NCI-H146 (cell line): Measurements from ENCODE around the gene GFER.

Experiments
- DNase-seq: peaks from one replicate; lab custom pipeline; 2025; lab: John Stamatoyannopoulos, UW

GFER gene

DNA sequence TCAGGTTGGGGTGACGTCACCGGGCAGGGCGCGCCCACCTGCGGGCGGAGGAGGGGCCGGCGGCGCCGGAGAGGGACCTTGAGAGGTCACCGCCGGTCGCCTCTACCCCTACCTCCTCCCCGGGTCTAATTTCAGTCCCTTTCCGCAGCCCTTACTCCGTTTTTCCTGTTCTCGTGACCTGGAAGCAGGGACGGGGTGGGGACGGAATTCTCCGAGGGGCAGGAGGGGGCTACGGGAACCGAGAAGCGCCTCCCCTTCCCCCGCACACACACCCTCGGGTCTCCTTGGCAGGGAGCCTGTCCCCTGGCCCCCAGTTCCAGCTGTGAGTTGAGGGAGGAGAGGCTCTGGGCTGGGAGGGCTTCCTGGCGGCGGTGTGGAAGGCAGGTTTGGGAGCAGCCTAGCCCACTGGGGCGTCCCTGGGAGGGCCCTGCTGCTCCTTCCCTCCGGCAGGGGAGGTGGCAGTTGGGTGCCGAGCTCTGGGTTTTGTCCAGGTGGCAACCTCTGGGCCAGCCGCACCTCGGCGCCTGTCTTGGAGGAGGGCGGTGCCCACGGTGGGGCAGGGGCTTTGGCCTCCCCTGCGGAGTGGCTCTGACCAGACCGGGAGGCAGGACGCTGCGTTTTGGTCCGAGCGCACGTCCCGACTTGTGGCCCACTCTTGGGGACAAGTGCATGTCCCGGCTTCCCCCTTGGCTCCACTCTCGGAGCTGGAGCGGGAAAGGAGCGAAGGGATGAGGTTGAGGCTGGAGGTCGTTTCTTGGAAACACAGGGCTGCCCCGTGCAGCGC, 6.5 kb downstream of the GFER start:
- DNase-seq, result peak; percentile 77

DNA sequence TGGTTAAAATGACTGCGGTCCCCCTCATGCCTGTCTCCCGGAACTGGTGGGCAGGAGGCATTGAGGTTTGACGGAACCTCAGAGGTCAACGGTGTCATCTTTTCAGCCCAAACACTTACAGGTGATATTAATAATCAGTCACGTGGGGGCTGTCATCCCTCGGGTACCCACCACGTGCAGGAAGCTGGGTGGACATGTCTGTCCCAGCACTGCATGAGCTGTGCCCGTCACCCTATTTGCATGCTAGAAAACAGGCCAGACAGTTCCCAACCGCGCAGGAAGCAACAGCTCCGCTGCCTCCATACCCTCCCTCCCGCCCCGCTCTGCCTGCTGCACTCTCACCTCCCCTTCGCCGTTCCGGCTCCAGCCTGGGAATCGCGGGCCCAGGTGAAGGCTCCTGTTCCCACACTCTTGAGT, 7.2 kb downstream of the GFER start:
- no peak for DNase-seq

DNA sequence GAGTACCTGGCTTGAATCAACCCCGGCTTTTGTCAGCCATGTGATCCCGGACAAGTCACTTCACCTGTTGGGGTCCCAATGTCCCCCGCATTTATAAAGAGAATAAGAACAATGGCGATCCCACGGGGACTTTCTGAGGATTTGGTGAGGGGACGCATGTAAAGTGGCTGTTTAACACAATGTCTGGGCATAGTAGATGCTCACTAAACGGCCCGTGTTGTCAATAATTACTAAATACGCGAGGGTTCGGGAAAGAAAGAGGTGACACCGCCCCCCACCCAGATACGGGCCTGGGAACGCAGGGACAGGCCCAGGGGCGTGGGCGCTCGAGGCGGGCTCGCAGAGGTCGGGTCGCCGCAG, 7.6 kb downstream of the GFER start:
- DNase-seq, result no peak

DNA sequence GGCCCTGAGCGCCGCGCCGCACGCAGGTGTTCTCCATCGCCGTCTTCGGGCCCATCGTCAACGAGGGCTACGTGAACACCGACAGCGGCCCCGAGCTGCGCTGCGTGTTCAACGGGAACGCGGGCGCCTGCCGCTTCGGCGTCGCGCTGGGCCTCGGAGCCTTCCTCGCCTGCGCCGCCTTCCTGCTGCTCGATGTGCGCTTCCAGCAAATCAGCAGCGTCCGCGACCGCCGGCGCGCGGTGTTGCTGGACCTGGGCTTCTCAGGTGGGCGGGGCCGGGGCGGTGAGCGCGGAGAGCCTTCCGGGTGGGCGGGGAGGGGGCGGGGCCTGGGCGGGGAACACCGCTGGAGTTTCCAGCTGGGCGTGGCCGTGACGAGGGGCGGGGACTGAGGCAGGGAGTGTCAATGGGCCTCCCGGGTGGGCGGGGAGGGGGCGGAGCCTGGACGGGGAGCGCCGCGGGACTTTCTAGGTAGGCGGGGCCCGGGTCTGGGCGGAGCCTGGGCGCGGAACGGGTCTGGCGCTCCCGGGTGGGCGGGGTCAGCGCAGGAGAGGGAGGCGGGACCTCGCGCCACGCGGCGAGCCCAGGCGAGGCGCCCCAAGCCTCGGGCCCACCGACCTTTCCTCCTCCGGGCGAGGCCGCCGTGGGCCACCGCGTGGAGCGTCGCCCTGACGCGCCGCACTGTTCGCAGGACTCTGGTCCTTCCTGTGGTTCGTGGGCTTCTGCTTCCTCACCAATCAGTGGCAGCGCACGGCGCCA, 8.1 kb downstream of the GFER start:
- DNase-seq, result no peak

DNA sequence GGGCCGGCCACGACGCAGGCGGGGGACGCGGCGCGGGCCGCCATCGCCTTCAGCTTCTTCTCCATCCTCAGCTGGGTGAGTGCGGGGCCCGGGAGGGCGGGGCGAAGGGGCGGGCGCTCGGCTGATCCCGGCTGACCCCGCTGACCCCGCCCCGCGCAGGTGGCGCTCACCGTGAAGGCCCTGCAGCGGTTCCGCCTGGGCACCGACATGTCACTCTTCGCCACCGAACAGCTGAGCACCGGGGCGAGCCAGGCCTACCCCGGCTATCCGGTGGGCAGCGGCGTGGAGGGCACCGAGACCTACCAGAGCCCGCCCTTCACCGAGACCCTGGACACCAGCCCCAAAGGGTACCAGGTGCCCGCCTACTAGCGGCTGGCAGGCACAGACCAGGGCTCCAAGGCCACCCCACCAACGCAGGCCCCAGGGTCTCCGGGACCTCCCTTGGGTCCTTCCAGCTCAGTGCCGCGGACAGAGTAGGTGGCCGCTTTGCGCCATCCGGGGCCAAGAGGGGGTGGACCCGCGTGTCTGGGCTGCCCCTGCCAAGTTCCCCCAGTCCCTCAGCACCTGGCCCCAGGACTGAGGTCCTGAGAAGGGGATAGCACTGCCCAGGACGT, 8.8 kb downstream of the GFER start:
- DNase-seq, result no peak

DNA sequence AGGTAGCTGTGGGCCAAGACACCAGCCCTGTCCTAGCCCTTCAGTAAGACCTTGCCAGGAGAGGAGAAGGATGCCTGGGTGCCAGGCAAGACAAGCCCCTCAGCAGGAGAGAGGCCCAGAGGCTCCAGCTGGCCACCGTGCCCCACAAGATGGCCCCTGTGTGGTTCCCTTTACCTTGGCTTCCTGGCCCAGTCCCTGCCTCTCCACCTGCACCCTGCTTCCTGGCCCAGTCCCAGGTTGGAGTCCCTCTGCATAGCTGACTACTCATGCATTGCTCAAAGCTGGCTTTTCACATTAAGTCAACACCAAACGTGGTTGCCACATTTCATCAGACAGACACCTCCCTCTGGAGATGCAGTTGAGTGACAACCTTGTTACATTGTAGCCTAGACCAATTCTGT, 9.7 kb downstream of the GFER start:
- no peak for DNase-seq

DNA sequence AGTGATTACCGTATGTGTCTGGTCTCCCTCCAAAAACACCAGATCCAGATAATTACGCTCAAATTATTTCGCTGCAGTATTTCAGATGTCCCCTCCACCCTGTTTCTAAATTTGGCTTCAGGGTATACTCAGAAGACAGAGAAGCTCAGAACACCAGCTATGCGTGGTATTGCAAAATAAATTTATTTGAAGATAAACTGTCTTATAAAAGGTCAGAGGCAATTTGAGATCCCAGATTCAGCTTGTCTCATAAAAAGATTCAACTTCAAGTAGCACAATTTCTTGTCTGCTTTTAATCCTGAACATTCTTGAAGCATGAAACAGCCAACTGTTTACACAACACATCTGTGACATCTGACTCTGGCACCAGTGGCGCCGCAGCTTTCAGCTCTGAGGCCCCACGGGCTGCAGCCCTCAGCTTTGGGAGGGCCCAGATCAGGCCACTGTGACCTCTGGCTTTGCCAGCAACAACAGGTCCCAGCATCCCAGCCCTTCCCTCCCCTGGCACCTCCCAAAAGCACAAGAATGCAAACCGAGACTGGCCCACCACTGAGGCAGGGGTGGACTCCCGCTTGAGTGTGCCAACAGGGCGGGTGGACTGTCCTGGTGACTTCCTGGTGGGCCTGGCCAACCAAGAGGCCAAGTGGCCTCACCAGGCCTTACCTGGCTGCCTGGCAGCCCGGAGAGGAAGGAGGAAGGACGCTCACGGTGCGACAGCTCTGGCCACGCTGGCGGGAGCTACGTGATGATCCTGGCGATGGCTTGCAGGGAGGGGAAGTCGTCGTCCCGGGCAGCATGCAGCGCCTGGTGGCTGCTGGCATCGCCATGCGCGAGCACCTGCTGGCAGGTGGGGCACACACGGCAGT, 13.7 kb downstream of the GFER start:
- DNase-seq, result no peak

DNA sequence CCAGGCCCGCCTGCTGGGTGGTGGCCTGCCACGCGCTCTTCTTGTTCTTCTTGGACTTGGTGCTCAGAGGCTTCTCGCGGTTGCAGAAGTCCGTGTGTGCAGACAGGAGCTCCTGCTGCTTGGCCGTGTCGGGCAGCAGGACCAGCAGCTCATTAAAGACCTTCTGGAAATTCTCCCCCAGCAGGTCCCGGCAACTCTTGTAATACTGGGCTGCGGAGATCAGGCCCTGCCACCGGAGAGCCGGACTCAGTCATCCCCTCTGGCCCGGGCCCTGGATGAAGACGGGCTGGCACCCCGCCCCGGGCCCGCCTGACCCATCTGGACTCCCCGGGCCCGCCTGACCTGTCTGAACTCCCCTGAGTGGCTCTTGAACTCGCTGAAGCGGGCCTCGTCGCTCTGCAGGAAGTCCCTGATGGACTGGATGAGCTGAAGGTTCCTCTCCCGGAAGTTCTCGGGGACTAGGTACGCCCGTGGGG, 14.4 kb downstream of the GFER start:
- DNase-seq, result no peak

DNA sequence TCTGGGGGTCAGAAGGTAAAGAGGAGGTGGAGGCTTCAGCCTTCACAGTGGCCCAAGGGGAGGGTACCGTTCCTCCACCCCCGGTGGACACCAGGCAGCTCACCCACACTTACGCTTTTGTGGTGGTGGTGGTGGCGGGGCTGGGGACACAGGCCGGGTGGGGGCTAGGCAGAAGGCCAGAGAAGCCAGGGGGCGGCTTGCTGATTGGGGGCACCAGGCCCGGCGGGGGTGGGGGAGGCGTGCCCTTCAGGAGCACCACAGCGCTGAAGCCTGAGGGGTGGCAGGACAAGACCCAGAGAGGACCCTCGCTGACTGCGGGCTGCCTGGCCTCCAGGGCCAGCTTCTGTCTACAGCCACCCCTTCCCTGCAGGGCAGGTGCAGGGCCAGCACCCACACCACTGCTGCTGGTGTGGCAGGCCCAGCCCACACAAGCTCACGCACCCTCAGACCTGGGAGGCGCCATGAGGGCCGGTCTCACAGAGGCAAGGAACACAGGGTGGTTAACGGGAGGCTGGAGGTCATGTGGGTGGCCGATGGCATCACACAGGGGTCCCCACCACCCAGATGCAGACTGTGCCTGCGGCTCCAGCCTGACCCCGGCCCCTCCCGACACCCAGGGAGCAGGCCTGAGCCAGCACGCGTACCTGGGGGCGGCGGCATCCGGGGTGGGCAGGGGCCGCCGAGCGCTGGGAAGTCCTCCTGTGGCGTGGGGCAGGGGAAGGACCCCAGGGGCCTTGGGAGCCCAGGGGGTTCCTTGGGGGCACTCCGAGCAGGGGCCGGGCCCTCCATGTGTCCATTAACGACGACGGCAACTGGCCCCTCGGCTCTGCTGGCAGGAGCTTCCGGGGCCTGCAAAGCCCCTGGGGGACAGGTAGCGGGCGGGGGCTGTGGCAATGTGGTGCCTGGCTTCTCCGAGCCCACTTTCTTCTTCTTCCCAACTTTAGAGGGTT, 15.1 kb downstream of the GFER start:
- DNase-seq, result no peak

DNA sequence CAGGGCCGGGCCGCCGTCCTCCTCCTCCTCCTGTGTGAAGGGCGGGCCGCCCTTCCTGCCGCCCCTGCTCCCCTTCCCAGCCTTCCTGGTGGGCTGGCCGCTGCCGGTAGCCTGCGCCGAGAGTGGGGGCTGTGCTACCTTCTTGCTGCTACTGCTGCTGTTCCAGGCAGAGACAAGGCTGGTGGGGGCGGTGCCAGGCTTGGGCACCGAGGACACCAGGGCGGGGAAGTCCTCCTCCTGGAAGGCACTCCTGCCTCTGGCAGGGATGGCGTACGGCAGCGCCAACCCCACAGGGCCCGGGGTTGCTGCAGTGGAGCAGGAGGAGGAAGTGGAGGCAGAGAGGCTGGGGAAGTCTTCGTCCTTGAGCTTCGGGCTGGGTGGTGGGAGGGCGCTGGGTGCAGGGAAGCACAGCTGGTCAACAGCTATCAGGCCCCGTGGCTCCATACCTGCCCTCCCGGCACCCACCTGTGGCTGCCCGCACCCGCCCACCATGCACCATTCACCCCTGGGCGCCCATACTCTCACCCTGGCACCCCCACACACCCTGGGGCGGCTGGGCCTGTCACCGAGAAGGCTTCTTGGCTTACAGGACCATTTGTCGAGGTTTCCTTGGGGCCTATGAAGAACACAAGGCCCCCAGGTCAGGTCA, 16.0 kb downstream of the GFER start:
- no peak for DNase-seq

DNA sequence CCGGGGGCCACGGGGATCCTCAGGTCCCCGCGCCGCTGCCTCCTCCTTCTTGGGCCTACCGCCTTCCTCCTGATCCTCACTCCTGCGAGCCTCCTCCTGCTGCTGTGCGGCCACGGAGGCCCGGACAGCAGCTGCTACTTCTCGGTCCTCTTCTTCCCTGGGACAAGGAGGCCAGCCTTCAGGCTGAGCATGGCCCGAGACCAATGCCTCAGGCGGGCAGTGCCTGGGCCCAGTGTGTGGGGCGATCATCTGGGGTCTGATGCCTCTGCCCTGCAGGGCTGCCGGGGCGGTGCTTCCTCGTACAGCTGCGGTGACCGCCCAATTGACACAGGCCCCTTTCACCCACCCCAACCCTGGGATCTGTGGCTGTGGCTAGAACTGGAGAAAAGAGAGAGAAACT, 17.0 kb downstream of the GFER start:
- DNase-seq, result no peak

DNA sequence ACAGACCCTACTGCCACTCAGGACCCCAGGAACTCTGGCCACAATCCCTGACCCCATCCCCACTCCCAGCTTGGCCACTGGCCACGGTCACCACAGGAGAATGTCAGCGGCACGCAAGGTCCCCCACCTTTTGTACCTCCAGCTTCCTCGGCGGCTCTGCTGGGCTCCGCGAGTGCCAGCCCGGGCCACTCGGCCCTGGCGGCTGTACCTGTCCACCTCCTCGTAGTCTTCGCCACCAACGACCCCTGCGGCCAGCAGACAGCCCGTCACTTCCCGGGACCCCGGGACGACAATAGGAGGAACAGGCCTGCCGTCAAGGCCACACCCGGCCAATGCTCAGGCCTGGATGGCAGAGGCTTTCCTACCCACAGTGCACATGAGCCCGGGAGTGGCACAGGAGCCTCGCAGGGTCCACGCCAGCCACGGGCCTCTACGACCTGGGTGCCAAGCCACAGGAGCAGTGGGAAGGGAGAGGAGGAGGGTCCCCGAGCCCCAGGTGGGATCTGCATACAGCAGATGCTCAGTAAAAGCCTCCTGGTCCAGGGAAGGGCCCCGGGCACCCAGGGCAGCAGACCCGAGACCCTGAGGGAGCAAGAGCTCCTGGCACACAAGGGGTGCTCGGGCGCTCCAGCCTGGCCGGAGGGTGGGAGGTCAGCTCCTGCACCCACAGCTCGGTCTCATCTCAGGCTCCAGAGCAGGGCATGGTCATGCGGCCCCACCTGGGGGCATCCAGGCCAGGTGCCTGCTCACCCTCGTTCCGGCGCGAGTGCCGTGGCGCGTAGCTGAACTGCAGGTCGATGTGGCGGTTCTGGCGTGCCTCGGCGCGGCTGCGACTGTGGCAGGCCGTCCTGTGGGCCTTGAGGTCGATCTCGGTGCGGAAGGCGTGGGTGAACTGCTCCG, 17.7 kb downstream of the GFER start:
- DNase-seq, result no peak

DNA sequence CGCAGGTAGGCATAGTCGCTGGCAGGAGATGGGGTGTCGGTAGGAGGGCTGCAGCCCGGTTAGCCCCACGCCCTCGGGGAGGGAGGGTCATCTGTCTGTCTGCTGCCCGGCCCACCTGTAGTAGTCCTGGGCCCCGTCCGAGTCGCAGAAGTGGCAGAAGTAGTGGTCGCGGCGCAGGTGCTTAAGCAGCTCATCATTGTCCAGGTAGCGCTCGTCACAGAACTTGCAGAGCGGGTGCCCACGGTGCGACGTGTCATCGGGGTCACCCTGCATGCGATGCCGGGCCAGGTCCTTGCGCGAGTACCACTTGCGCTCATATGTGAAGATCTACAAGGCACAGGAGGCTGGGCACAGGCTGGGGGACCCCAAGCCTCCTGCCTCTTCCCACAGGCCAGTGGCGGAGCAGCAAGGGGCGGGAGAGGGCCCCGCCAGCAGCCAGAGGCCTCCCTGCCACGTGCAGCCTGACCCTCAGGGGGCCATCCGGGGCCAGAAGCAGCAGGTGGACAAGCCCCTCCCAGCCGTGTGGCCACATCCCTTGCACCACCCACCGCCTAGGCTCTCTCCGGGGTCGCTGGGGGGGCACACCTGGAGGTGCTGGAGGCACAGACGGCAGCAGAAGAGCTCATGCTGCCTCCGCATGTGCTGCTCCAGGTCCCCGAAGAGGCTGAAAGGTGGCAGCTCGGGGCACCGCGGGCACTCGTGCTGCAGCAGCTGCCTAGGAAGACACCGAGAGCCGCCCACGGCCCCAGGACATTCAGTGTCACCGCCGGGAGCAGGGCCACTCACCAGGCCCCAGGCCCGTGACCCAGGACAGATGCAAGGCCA, 18.6 kb downstream of the GFER start:
- DNase-seq, result no peak

DNA sequence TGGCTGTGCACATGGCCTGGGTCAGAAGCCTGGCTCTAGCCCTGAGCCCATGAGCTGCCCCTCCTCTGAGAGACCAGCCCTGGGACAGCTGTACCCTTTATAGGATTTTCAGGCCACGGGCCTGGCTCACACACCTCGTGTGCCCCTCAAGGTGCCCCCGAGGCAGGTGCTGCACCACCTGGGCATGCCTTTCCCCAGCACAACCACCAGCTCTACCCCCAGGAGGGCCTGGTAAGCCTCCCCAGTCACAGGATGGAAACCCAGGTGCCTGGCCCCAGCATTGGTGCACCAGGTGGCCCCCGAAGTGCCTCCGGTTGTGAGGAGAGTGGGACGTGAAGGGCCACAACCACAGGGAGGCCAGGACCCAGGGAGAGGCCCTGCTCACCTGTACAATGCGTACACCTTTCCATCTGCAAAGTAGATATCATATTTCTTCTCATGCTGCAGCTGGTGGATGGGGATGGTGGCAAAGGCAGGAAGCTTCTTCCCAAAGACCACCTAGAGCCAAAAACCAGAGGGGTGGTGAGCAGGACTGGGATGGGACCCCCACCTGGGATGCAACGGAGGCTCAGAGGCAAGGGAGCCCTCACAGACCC, 19.3 kb downstream of the GFER start:
- DNase-seq, result no peak

DNA sequence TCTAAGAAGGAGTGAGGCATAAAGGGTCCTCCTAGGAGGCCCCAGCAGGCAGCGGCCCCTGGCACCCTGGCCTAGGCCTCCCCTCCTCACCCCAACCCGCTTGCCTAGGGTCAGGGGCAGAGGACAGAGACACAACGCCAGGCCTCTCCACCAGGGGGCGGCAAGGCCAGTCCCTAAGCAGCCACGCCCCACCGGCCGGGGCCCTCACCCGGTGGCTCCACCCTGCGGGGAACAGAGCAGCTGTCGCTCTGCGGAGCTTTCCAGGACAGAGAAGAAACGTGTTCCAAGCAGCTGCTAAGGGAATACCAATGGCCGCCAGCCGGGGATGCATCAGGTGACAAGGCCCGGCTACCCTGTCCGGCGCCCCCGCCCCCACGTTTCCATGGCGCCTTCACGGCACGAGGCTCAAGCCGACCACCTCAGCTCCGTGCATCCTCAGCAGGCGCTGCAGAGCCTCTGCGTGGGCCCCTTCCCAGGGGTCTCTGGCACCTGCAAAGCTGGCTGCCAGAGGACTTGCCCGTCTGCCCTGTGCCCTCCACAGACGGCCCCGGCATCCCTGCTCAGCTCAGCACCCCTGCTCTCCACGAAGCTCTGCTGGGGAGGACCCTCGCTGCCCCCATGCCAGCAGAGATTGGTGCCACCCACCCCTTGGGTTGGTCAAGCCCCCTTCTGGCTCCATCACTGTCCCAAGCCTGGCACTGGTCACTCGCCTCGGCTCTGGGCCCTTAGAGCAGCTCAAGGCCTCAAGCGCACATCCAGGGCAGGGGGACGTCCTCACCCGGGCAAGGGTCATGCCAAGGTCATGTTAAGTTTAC, 20.0 kb downstream of the GFER start:
- DNase-seq, result peak; percentile 97

DNA sequence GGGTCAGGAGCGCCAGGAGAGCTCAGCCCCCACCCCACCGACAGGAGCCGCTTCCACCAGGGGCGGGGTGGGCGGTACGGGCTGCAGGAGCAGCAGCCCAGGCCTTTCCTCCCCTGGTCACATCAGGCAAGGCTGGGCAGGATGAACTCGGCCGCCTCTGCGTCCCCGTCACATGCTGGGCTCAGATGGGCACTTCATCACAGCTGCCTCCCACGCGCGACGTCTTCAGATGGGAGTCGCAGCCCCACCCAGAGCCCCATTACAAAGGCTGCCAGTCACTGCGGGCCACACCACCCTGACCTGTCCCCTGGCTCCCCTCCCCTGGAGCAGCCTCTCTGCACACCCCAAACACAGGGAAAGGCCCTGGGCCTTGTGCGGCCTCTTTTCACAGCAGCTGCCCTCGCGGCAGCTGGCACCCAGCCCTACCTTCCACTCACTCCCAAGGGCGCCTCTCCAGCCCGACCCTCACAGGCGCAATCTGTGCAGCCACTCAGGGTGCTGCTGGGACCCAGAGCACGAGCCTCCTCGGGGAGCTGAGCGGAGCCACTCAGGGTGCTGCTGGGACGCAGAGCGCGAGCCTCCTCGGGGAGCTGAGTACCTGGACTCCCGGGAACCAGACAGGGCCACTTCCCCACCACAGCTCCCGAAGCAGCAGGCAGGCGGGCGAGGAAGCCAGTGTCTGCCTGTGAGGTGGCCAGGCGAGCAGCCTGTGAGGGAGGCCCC, 21.0 kb downstream of the GFER start:
- no peak for DNase-seq

DNA sequence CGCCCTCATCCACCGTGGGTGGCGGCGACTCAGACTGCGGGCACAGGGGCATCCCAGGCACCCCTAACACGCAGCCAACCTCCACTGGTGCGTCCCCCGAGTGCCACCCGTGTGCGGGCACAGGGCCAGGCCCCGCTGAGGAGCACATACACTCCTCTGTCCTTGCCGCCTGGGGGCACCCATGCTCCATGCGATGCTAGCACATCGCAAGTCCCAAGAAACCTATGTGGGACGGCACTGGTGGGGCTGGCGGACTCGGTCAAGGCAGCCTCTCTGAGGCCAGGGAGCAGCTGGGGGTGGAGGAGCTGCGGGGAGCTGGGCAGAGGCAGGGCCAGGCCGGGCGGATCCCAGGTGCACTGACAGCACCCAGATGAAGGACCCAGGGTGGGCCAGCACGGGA, 21.7 kb downstream of the GFER start:
- no peak for DNase-seq
